GM21360 (cell line): Measurements from ENCODE around the gene CHST13.

Experiments
- ATAC-seq: cut with Tn5 transposase; IDR thresholded peaks from one replicate; pipeline ENCODE4 v1.9.1; 2021; ENCODE audit warnings: mild to moderate bottlenecking, moderate library complexity; ENCODE audit not compliant: unreplicated experiment

Gene CHST13

DNA sequence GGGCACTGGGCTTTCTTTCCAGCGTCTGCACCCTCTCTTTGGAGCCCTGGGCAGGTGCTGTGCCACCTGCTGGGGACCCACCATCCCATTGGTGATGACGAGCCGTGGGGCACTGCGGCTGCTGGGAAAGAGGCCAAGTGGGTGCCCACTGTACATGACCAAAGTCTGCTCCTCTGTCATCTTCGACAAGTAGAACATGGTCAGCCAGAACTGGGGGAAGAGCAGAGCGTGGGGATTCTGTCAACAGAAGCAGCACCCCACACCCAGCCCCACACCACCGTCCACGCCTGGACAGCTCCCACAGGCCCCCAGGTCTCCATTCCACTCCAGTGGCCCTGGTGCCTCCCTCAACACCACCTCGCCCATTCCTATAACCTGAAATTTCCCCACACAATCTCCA is 16.1 kb upstream of the CHST13 start:
- no peak for ATAC-seq

- ATAC-seq = no peak
Measured at GRCh38 chr3:126508564-126508964, 15.4 kb upstream of the CHST13 start.

- ATAC-seq = no peak
Measured at GRCh38 chr3:126509597-126510307, 14.2 kb upstream of the CHST13 start.

- ATAC-seq = no peak
Measured at GRCh38 chr3:126510308-126510910, 13.5 kb upstream of the CHST13 start.

DNA sequence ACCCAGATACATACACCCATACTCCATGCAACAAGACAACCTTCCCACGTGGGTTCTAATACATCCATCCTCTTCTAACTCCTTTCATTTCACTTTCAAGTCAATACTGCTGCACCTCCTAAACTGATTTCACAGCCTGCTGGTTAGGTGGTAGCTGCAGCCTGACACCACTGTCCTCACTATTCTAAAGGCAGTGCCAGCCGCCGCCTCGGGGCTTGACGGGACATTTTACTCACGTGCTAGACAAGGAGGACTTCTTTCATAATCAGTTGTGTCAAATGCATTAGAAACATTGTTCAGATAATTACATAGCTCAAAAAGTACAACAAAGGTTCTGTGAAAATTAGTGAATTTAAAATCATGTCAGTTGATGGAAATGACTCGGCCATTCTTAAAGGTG is 12.7 kb upstream of the CHST13 start:
- ATAC-seq = no peak

GRCh38 chr3:126512026-126512425 is 11.9 kb upstream of the CHST13 start:
- no peak for ATAC-seq

- ATAC-seq = no peak
Measured at GRCh38 chr3:126512916-126513650, 10.9 kb upstream of the CHST13 start.

DNA sequence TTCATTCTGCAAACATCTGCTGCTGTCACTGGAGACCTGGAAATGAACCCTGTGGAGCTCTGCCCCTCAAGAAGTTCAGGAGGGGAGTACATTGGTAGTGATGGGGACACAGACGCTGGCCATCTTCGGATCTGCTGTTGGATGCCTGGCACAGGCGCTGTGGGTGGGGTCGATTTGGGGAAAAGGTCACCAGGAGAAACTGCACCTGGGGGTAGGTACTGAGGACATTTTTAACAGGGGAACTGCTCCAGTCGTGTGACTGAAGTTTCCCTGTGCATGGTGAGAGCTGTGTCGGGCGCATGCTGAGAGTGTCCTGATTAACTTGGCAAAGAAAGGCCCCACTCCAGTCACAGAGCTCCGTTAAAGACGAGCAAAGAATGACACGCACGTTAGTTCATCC is 9.8 kb upstream of the CHST13 start:
- no peak for ATAC-seq

GRCh38 chr3:126515066-126515706 is 8.8 kb upstream of the CHST13 start:
- no peak for ATAC-seq

- ATAC-seq = no peak
Measured at GRCh38 chr3:126516152-126516935, 7.6 kb upstream of the CHST13 start.

- ATAC-seq = no peak
Measured at GRCh38 chr3:126516936-126517290, 7.0 kb upstream of the CHST13 start.

GRCh38 chr3:126517291-126517951 is 6.5 kb upstream of the CHST13 start, which contains the start of gene UROC1:
TSS of gene UROC1 (minus strand) at chr3:126517773. CDS start at chr3:126517719, 54 bp downstream.
- ATAC-seq = no peak

DNA sequence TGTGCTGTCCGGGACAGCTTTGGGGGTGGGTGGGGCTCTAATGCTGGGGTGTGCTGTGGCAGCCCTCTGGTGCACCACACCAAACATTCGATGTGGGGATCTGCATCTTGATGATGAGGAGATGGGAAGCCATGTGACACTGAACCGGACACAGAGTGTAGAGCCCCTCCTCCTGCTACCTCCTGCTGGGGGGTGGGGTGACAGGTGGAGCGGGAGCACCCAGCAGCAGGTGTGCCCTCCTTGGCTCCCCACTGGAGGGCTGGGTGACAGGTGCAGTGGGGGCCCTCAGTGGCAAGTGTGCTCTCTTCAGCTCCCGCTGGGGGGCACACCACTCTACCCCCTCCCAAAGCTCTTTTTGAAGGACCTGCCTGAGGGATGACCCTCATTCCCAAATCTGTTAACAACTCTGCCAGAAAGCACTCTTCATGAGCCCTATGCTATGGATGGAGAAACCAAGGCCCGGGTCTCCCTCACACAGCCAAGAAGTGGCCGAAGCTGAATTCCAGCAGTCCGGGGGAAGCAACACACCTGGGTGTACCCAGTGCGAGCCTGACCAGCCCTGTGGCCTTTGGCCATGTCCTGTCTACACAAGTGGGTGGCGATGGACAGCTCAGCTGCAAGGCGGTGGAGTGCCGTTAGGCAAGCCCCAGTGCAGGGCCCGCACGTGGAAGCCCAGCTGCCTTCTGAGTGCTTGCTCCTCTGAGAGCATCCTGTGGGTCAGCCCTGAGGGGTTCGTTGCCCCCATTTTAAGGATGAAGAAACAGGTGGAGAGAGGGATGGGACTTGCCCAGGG is 5.8 kb upstream of the CHST13 start:
- no peak for ATAC-seq

DNA sequence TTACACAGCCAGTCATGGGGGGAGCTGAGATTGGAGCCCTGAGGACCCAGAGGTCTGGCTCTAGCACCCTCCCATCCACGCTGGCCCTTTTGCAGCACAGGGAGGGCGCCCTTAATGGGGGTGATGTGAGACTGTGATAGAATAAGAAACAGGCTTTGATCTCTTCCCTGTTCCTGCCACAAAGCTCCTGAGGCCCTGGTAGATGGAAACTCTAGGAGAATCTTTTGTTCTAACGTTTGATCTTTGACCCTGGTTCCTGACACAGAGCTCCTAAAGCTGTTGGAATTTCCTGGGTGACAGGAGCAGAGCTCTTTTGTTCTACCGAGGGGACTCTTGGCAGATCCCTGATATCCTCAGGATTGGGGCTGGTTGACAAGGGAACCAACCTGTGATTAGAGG is 5.2 kb upstream of the CHST13 start:
- no peak for ATAC-seq

GRCh38 chr3:126519506-126520455 is 4.2 kb upstream of the CHST13 start:
- no peak for ATAC-seq

GRCh38 chr3:126521122-126521891 is 2.6 kb upstream of the CHST13 start:
- ATAC-seq = no peak

DNA sequence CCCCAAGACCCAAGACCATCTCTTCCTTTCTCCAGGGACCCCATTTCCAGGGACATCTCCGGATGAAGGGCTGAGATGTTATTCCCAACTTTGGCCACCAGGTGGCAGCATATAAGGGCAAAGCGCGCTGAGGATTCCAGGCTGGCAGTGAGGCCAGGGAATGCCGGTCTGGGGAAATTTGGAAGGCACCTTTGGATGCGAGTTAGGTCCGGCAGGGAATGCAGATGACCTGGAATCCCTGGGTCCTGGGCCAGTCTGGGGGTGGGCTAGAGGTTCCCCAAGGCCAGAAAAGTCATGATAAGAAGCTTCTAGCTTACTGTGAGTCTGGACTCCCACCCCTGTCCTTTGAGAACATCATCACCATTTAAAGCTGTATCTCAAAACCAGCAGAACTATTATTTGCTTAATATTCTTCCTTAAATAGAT is 1.6 kb upstream of the CHST13 start:
- ATAC-seq = no peak
